Colonic mucosa (tissue), 4 donors: Measurements from ENCODE around the gene ANKRD63. TPM values are rescaled to one million over a fixed set of nuclear protein-coding genes. Genes with fewer than 3 reads are reported as not detected.

ENCODE experiments used
- DNase-seq: peaks from one replicate; pipeline ENCODE4 v3.0.0-alpha.2; 2020
- H3K27ac ChIP-seq: fragments of 200-600 bp; one replicate; pipeline ENCODE4 v1.8.0; 2021
- H3K27me3 ChIP-seq: fragments of 200-600 bp; one replicate; pipeline ENCODE4 v1.8.0; 2021
- H3K36me3 ChIP-seq: fragments of 200-600 bp; one replicate; pipeline ENCODE4 v1.8.0; 2021
- H3K4me1 ChIP-seq: fragments of 200-600 bp; one replicate; pipeline ENCODE4 v1.8.0; 2021; ENCODE audit warnings: mild to moderate bottlenecking
- H3K4me3 ChIP-seq: fragments of 200-600 bp; one replicate; pipeline ENCODE4 v1.8.0; 2021
- H3K9ac ChIP-seq, 2 donors: one replicate each; pipeline ENCODE4 v1.7.0; 2013; ENCODE audit warnings: control low read depth in 2 of 2, low read depth in 2 of 2, low read length in 2 of 2
- H3K9me3 ChIP-seq: fragments of 200-600 bp; one replicate; pipeline ENCODE4 v1.8.0; 2021
- CTCF ChIP-seq: fragments of 200-600 bp; IDR thresholded peaks from one replicate; pipeline ENCODE4 v1.8.0; 2022; ENCODE audit warnings: antibody characterized with exemption, mild to moderate bottlenecking
- intact Hi-C: fragments of 100-400 bp; cut with DNase I; formaldehyde crosslinking; loops from one replicate; pipeline ENCODE4 v1.14.1; 2022
- total RNA-seq, 2 donors: library from RNA; stranded (reverse); fragmentation: NEBNext Ultra II Directional in 1 of 2; extraction: Animal tissue kit (Norgen Biotek cat#: 25700) in 1 of 2; gene quantifications; one replicate each; pipeline ENCODE4 v1.2.1, GENCODE V29; 2021
- donor health status: healthy.
- donor health status: DM: no; HTN: no; CAD: no.
- donor health status: DM: no; HTN: no; CAD: no.

ANKRD63 gene
- total RNA-seq, 2 donors from 2014 or later, result not detected

GRCh38 chr15:40254452-40254851 lies 28.4 kb downstream of the ANKRD63 start:
- no peak overlapping the region for H3K4me3 ChIP-seq
- H3K4me1 ChIP-seq, result no peaks in the 10 kb centered on the region
- no peak overlapping the region for H3K9ac ChIP-seq
- no peaks in the 10 kb centered on the region for H3K9me3 ChIP-seq
- no peak overlapping the region for H3K27ac ChIP-seq
- H3K27me3 ChIP-seq, result peaks cover 20% of the 10 kb centered on the region
- H3K36me3 ChIP-seq, result no peaks in the 10 kb centered on the region
- no peak for TF ChIP-seq CTCF
- intact Hi-C loops, result no loop called here
- DNase-seq, result no peak

GRCh38 chr15:40253167-40253790 lies 29.6 kb downstream of the ANKRD63 start:
- Histone ChIP-seq H3K4me3 (peak overlapping the region; percentile 73), H3K9ac (peak overlapping the region; percentile 63 to 82), H3K4me1 (no peaks in the 10 kb centered on the region), H3K9me3 (no peaks in the 10 kb centered on the region), H3K27me3 (peaks cover 20% of the 10 kb centered on the region), H3K36me3 (no peaks in the 10 kb centered on the region), H3K27ac (no peak overlapping the region)
- DNase-seq, result no peak
- intact Hi-C loops, result no loop called here
- TF ChIP-seq CTCF, result no peak

- H3K9me3 ChIP-seq, result no peaks in the 10 kb centered on the region
- peak overlapping the region; percentile 73 for H3K4me3 ChIP-seq
- H3K4me1 ChIP-seq, result no peaks in the 10 kb centered on the region
- no peak for TF ChIP-seq CTCF
- peak; percentile 73 for DNase-seq
- H3K27me3 ChIP-seq, result peaks cover 20% of the 10 kb centered on the region
- no peaks in the 10 kb centered on the region for H3K36me3 ChIP-seq
- H3K27ac ChIP-seq, result no peak overlapping the region
- intact Hi-C loops, result no loop called here
- peak overlapping the region; percentile 63 to 82 for H3K9ac ChIP-seq
These were observed 30.3 kb downstream of the ANKRD63 start for GRCh38 chr15:40252438-40253166.

- Histone ChIP-seq H3K9ac (no peak overlapping the region), H3K9me3 (no peaks in the 10 kb centered on the region), H3K36me3 (no peaks in the 10 kb centered on the region), H3K27ac (no peak overlapping the region), H3K27me3 (peaks cover 20% of the 10 kb centered on the region), H3K4me3 (peak overlapping the region; percentile 73), H3K4me1 (no peaks in the 10 kb centered on the region)
- intact Hi-C loops, result no loop called here
- no peak for DNase-seq
- no peak for TF ChIP-seq CTCF
These were observed 30.8 kb downstream of the ANKRD63 start for GRCh38 chr15:40252141-40252437.

- H3K9ac ChIP-seq, result no peak overlapping the region
These were observed 31.3 kb downstream of the ANKRD63 start for GRCh38 chr15:40251486-40252140.

More at GRCh38 chr15:40251486-40252140, 31.3 kb downstream of the ANKRD63 start:
- H3K4me1 ChIP-seq, result no peaks in the 10 kb centered on the region
- no peak overlapping the region for H3K27ac ChIP-seq
- no peaks in the 10 kb centered on the region for H3K36me3 ChIP-seq
- no peaks in the 10 kb centered on the region for H3K9me3 ChIP-seq
- no peak for TF ChIP-seq CTCF
- no peak for DNase-seq
- H3K4me3 ChIP-seq, result no peak overlapping the region
- intact Hi-C loops, result no loop called here
- peaks cover 20% of the 10 kb centered on the region for H3K27me3 ChIP-seq
